Measurements from ENCODE around the gene PABPC1L.

DNA sequence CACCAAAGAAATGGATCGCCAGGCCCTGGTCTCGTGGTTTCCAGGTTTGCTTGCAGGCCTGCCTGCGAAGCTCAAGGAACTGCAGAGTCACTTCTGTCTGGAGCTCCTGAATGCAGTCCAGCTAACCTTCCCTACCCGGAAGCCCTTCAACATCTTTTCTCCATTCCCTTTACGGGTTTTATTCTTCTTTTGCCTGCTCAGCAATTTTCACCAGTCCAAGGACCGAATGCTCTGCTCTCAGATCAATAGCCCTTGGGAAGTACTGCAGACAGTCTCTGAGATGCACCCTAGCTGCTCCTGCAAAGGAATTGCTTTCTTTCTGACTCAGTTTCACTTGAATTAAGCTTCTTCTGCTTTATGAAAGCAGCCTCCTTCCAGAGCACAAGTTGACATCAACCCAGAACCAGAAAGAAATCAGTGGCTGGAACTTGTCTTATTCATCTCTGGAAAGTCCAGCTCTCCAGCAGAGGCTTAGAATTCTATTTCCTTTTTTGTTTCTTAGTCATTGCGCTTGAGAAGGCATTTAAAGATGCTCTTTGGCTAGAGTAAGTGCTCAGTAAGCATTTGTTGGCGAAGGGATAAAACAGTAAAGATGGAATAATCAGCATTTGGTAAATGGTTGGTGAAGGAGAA, 43.0 kb upstream of the PABPC1L start:
- TF ChIP-seq, protein P1, sequence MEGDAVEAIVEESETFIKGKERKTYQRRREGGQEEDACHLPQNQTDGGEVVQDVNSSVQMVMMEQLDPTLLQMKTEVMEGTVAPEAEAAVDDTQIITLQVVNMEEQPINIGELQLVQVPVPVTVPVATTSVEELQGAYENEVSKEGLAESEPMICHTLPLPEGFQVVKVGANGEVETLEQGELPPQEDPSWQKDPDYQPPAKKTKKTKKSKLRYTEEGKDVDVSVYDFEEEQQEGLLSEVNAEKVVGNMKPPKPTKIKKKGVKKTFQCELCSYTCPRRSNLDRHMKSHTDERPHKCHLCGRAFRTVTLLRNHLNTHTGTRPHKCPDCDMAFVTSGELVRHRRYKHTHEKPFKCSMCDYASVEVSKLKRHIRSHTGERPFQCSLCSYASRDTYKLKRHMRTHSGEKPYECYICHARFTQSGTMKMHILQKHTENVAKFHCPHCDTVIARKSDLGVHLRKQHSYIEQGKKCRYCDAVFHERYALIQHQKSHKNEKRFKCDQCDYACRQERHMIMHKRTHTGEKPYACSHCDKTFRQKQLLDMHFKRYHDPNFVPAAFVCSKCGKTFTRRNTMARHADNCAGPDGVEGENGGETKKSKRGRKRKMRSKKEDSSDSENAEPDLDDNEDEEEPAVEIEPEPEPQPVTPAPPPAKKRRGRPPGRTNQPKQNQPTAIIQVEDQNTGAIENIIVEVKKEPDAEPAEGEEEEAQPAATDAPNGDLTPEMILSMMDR (optimal IDR thresholded peaks at IDR 0.05 in 1 of 3, IDR thresholded peaks at IDR 0.05 in 1 of 3, conservative IDR thresholded peaks at IDR 0.05 in 1 of 3; ENCODE audit: extremely low read depth in 1 of 3, insufficient read depth in 2 of 3, low read length in 3 of 3) = no peak
- no peak for TF ChIP-seq EZH2 (IDR thresholded peaks at IDR 0.05; ENCODE audit: low read length)

Measured in keratinocyte (primary cell).